MM.1S (cell line): ENCODE measurements around the gene ZNF607.

Experiments
- DNase-seq: peaks from one replicate; pipeline ENCODE4 v3.0.0-alpha.2; 2015
- H2AFZ ChIP-seq: fragments of 300-600 bp; sonication (generic); 2 replicates; pipeline ENCODE4 v1.6.0; 2016; ENCODE audit warnings: antibody characterized with exemption, low read length
- H3F3A ChIP-seq: fragments of 300-600 bp; sonication (generic); 2 replicates; pipeline ENCODE4 v1.6.1; 2016; ENCODE audit warnings: mild to moderate bottlenecking, antibody characterized with exemption, low read length, moderate library complexity, mixed read lengths; ENCODE audit not compliant: insufficient read depth
- H3K27ac ChIP-seq: fragments of 300-600 bp; sonication (generic); 2 replicates; pipeline ENCODE4 v1.5.1; 2016; ENCODE audit warnings: mild to moderate bottlenecking, low read length
- H3K27me3 ChIP-seq: fragments of 300-600 bp; sonication (generic); replicated peaks from 2 replicates; pipeline ENCODE4 v1.6.0; 2016; ENCODE audit warnings: low read length; ENCODE audit not compliant: insufficient read depth
- H3K36me3 ChIP-seq: fragments of 300-600 bp; sonication (generic); replicated peaks from 2 replicates; pipeline ENCODE4 v1.6.1; 2016; ENCODE audit warnings: mild to moderate bottlenecking, low read length, mixed read lengths; ENCODE audit not compliant: insufficient read depth
- H3K4me1 ChIP-seq: fragments of 300-600 bp; sonication (generic); 2 replicates; pipeline ENCODE4 v1.6.1; 2016; ENCODE audit warnings: low read length, mixed read lengths
- H3K4me2 ChIP-seq: fragments of 300-600 bp; sonication (generic); 2 replicates; pipeline ENCODE4 v1.6.0; 2016; ENCODE audit warnings: low read depth, low read length
- H3K4me3 ChIP-seq: fragments of 300-600 bp; sonication (generic); 2 replicates; pipeline ENCODE4 v1.5.1; 2016; ENCODE audit warnings: low read length, mixed read lengths
- H3K79me2 ChIP-seq: fragments of 300-600 bp; sonication (generic); 2 replicates; pipeline ENCODE4 v1.6.1; 2016; ENCODE audit warnings: mixed run types, low read length, mixed read lengths
- H3K9ac ChIP-seq: fragments of 300-600 bp; sonication (generic); 2 replicates; pipeline ENCODE4 v1.6.1; 2016; ENCODE audit warnings: low read length, mixed read lengths
- H3K9me2 ChIP-seq: fragments of 300-600 bp; sonication (generic); replicated peaks from 2 replicates; pipeline ENCODE4 v1.6.1; 2016; ENCODE audit warnings: mild to moderate bottlenecking, low read length, mixed read lengths; ENCODE audit not compliant: insufficient read depth
- H3K9me3 ChIP-seq: fragments of 300-600 bp; sonication (generic); replicated peaks from 2 replicates; pipeline ENCODE4 v1.6.1; 2016; ENCODE audit warnings: mild to moderate bottlenecking, low read length, mixed read lengths; ENCODE audit not compliant: insufficient read depth
- H4K20me1 ChIP-seq: fragments of 300-600 bp; sonication (generic); 2 replicates; pipeline ENCODE4 v1.6.1; 2016; ENCODE audit warnings: mild to moderate bottlenecking, low read length, moderate library complexity, mixed read lengths; ENCODE audit not compliant: insufficient read depth
- CTCF ChIP-seq: fragments of 300-600 bp; sonication (generic); IDR thresholded peaks from 2 replicates; pipeline ENCODE4 v1.5.1; 2016; ENCODE audit warnings: antibody characterized with exemption, low read length, mixed read lengths
- EZH2 ChIP-seq: fragments of 300-600 bp; sonication (generic); optimal IDR thresholded peaks from 2 replicates; pipeline ENCODE3; 2017; ENCODE audit warnings: low read depth, mild to moderate bottlenecking, antibody characterized with exemption, low read length, mixed read lengths
- EZH2phosphoT487 ChIP-seq: fragments of 300-600 bp; sonication (generic); IDR thresholded peaks from 2 replicates; pipeline ENCODE4 v1.6.1; 2018; ENCODE audit warnings: antibody characterized with exemption, low read length

The ZNF607 gene

GRCh38 chr19:37698216-37698615, 21.3 kb downstream of the ZNF607 start:
- H4K20me1 ChIP-seq, result no peaks in the 10 kb centered on the region
- H3K9me3 ChIP-seq, result no peaks in the 10 kb centered on the region
- H3F3A ChIP-seq, result no peaks in the 10 kb centered on the region
- TF ChIP-seq EZH2phosphoT487 (no peak), CTCF (no peak), EZH2 (no peak)
- H3K27me3 ChIP-seq, result no peaks in the 10 kb centered on the region
- H3K4me2 ChIP-seq, result no peak overlapping the region
- no peak overlapping the region for H3K4me3 ChIP-seq
- H3K9me2 ChIP-seq, result no peaks in the 10 kb centered on the region
- no peak overlapping the region for H2AFZ ChIP-seq
- no peak overlapping the region for H3K9ac ChIP-seq
- DNase-seq, result no peak
- H3K27ac ChIP-seq, result no peak overlapping the region
- H3K79me2 ChIP-seq, result no peaks in the 10 kb centered on the region
- H3K4me1 ChIP-seq, result no peaks in the 10 kb centered on the region
- no peaks in the 10 kb centered on the region for H3K36me3 ChIP-seq

- TF ChIP-seq EZH2phosphoT487, result no peak
- no peak for TF ChIP-seq EZH2
- TF ChIP-seq CTCF, result no peak
- no peak overlapping the region for H3K4me3 ChIP-seq
- H3K36me3 ChIP-seq, result no peaks in the 10 kb centered on the region
- no peaks in the 10 kb centered on the region for H3K4me1 ChIP-seq
- H4K20me1 ChIP-seq, result no peaks in the 10 kb centered on the region
- no peak overlapping the region for H3K4me2 ChIP-seq
- no peaks in the 10 kb centered on the region for H3F3A ChIP-seq
- no peaks in the 10 kb centered on the region for H3K9me2 ChIP-seq
- H2AFZ ChIP-seq, result no peak overlapping the region
- no peak overlapping the region for H3K9ac ChIP-seq
- H3K79me2 ChIP-seq, result no peaks in the 10 kb centered on the region
- no peak for DNase-seq
- no peaks in the 10 kb centered on the region for H3K9me3 ChIP-seq
- H3K27ac ChIP-seq, result no peak overlapping the region
- no peaks in the 10 kb centered on the region; the same call in 1 of the 2 replicates for H3K27me3 ChIP-seq
These were observed 24.2 kb downstream of the ZNF607 start for GRCh38 chr19:37695144-37695899.

DNA sequence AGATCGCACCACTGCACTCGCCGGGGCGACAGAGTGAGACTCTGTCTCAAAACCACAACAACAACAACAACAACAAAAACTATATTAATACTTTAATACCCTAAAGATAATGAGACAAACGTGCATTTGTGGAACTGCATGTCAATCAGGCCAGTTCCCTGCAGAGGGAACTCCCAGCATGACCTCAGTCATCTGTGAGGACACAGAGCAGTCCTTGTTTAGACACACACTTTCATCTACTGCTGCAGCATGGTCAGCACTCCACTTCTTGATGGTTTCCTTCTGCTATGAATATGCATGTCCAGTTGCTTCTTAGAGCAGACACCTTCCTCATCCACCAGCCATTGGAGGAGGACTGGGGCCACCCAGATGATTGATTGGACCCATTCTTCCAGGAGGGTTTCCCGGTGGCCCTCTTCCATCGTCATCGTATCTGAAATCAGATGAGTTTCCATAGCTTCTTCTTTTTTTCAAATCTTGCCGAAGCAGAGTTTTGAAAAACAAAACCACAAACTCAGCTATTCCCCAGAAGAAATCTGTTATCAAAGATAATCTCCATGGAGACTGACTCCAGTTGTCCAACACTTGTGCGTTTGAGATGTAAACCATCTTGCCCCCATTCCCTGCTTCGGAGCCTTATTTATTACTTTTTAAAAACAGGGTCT, 26.5 kb downstream of the ZNF607 start:
- Histone ChIP-seq H3K79me2 (no peaks in the 10 kb centered on the region), H3K36me3 (no peaks in the 10 kb centered on the region), H3K9ac (no peak overlapping the region), H3K9me2 (no peaks in the 10 kb centered on the region), H3K27ac (no peak overlapping the region), H4K20me1 (no peaks in the 10 kb centered on the region), H3K4me1 (no peaks in the 10 kb centered on the region), H3K4me3 (no peak overlapping the region), H3K27me3 (no peaks in the 10 kb centered on the region; the same call in 1 of the 2 replicates), H3F3A (no peaks in the 10 kb centered on the region), H3K4me2 (no peak overlapping the region), H2AFZ (no peak overlapping the region), H3K9me3 (no peaks in the 10 kb centered on the region)
- DNase-seq, result no peak
- TF ChIP-seq EZH2, result no peak
- TF ChIP-seq CTCF, result no peak
- no peak for TF ChIP-seq EZH2phosphoT487
